GM12878 (cell line): ENCODE measurements around the gene CD2BP2.

Experiments used
- CREM ChIP-seq: IDR thresholded peaks from 2 replicates; pipeline ENCODE4 v1.6.1; 2014; ENCODE audit warnings: antibody characterized with exemption, low read depth
- CTCF ChIP-seq, 3 experiments: IDR thresholded peaks in 2 of 3; conservative IDR thresholded peaks in 1 of 3; 2 replicates each; pipeline ENCODE4 v1.5.1; 2011; ENCODE audit warnings: low read depth in 3 of 3, low read length in 3 of 3, mild to moderate bottlenecking in 3 of 3, control low read depth in 2 of 3, moderate library complexity in 2 of 3, inconsistent platforms in 1 of 3, mixed read lengths in 1 of 3; ENCODE audit not compliant: control insufficient read depth in 2 of 3, insufficient read depth in 1 of 3; ENCODE audit errors: extremely low read depth in 1 of 3
- EP300 ChIP-seq, 2 experiments: fragments of 150-350 bp in 1 of 2; IDR thresholded peaks; 2 replicates each; pipeline ENCODE4 v1.6.1; 2011 to 2012; ENCODE audit warnings: low read depth in 2 of 2, low read length in 2 of 2, borderline replicate concordance in 1 of 2, improper control_type of control experiment in 1 of 2, inconsistent platforms in 1 of 2; ENCODE audit not compliant: control insufficient read depth in 1 of 2
- EZH2 ChIP-seq: IDR thresholded peaks from 2 replicates; pipeline ENCODE4 v1.6.1; 2012; ENCODE audit warnings: low read depth, mild to moderate bottlenecking, control low read depth, inconsistent platforms, low read length, borderline replicate concordance; ENCODE audit not compliant: control insufficient read depth
- FOS ChIP-seq: IDR thresholded peaks from 3 replicates; pipeline ENCODE4 v1.6.1; 2011; ENCODE audit warnings: borderline replicate concordance; ENCODE audit not compliant: insufficient read length; ENCODE audit errors: extremely low read depth
- MYC ChIP-seq: IDR thresholded peaks from 2 replicates; pipeline ENCODE4 v1.6.1; 2011; ENCODE audit warnings: mild to moderate bottlenecking, low read length, moderate library complexity, inconsistent platforms; ENCODE audit not compliant: insufficient read depth, insufficient replicate concordance, insufficient read length, severe bottlenecking
- POLR2AphosphoS5 ChIP-seq: IDR thresholded peaks from 2 replicates; pipeline ENCODE4 v1.6.1; 2011; ENCODE audit warnings: mild to moderate bottlenecking, low read length, inconsistent platforms
- REST ChIP-seq: IDR thresholded peaks from 2 replicates; pipeline ENCODE4 v1.6.1; 2012; ENCODE audit warnings: mild to moderate bottlenecking, low read depth, low read length
- RFX5 ChIP-seq: IDR thresholded peaks from 2 replicates; pipeline ENCODE4 v1.6.1; 2011; ENCODE audit warnings: low read depth, low read length, improper control_type of control experiment
- SRF ChIP-seq, 2 experiments: IDR thresholded peaks; 2 replicates each; pipeline ENCODE4 v1.6.1; 2011; ENCODE audit warnings: low read depth in 2 of 2, low read length in 2 of 2, mild to moderate bottlenecking in 1 of 2, moderate library complexity in 1 of 2

- no peak for TF ChIP-seq EP300 (IDR thresholded peaks at IDR 0.05; ENCODE audit: borderline replicate concordance in 1 of 2, control insufficient read depth in 1 of 2, low read depth in 2 of 2, low read length in 2 of 2)
- no peak for TF ChIP-seq POLR2AphosphoS5
- TF ChIP-seq RFX5: no peak
- no peak for TF ChIP-seq EZH2
- no peak for TF ChIP-seq SRF (IDR thresholded peaks at IDR 0.05; ENCODE audit: low read depth in 2 of 2, low read length in 2 of 2)
- no peak for TF ChIP-seq REST
- TF ChIP-seq MYC: no peak
- TF ChIP-seq CREM: no peak
- TF ChIP-seq CTCF (IDR thresholded peaks at IDR 0.05 in 2 of 3, conservative IDR thresholded peaks at IDR 0.05 in 1 of 3; ENCODE audit: control insufficient read depth in 2 of 3, extremely low read depth in 1 of 3, insufficient read depth in 1 of 3, low read depth in 3 of 3, low read length in 3 of 3): no peak; a peak in 1 of 6 replicates
- TF ChIP-seq FOS: no peak
Observed at GRCh38 chr16:30357085-30357714, 2.1 kb upstream of the CD2BP2 start.
